Prostate gland (tissue), 2 donors: Measurements from ENCODE around the gene NUBPL. TPM values are rescaled to one million over a fixed set of nuclear protein-coding genes. Genes with fewer than 3 reads are reported as not detected.

ENCODE experiments used
- DNase-seq: peaks from one replicate; pipeline ENCODE4 v3.0.0-alpha.2; 2019; ENCODE audit warnings: low spot score
- H3K27ac ChIP-seq, 2 donors: fragments of 200-600 bp; sonication (generic); 2 replicates each; pipeline ENCODE4 v1.5.1; 2017 to 2019
- H3K27me3 ChIP-seq: fragments of 200-600 bp; sonication (generic); replicated peaks from 2 replicates; pipeline ENCODE4 v1.5.1; 2019; ENCODE audit not compliant: insufficient read depth
- H3K36me3 ChIP-seq, 2 donors: fragments of 200-600 bp; sonication (generic); 1 replicate in 1 of 2; 2 replicates in 1 of 2; pipeline versions ENCODE4 v1.5.1 to v1.8.1; 2017 to 2019
- H3K4me1 ChIP-seq: fragments of 200-600 bp; sonication (generic); replicated peaks from 2 replicates; pipeline ENCODE4 v1.5.1; 2019
- H3K4me3 ChIP-seq, 2 donors: fragments of 200-600 bp; sonication (generic); 2 replicates each; pipeline ENCODE4 v1.5.1; 2017 to 2019
- H3K9me3 ChIP-seq: fragments of 200-600 bp; sonication (generic); 2 replicates; pipeline ENCODE4 v1.5.1; 2017
- POLR2A ChIP-seq: fragments of 450-650 bp; IDR thresholded peaks from one replicate; pipeline ENCODE4 v1.6.1; 2016; ENCODE audit warnings: antibody characterized with exemption, mild to moderate bottlenecking
- POLR2AphosphoS5 ChIP-seq: sonication (generic); formaldehyde crosslinking; IDR thresholded peaks from one replicate; pipeline ENCODE4 v1.6.1; 2017; ENCODE audit warnings: antibody characterized with exemption
- whole genome bisulfite sequencing: methylation state at CpG from one replicate; pipeline ENCODE4 v1.1.5; 2018; 5-methylcytosine and 5-hydroxymethylcytosine counted together
- intact Hi-C: fragments of 100-400 bp; cut with DNase I; formaldehyde crosslinking; loops from one replicate; pipeline ENCODE4 v1.14.2; 2022
- total RNA-seq, 2 donors: library from RNA; depleted of rRNA; stranded (reverse); fragments of >200 nt; gene quantifications; one replicate each; pipeline ENCODE4 v1.1.0, GENCODE V29; 2016
- TF ChIP-seq, protein P1 (sequence below), 4 experiments: fragments of 200-600 bp in 2 of 4; fragments of 450-650 bp in 2 of 4; sonication (generic) in 2 of 4; IDR thresholded peaks; 1 replicate in 3 of 4; 2 replicates in 1 of 4; pipeline ENCODE4 v1.5.1; 2016 to 2019; ENCODE audit warnings: antibody characterized with exemption in 4 of 4, mild to moderate bottlenecking in 2 of 4, moderate library complexity in 2 of 4

Gene NUBPL
- total RNA-seq, 2 donors from 2014 or later, result 6.5 to 12.1 TPM

DNA sequence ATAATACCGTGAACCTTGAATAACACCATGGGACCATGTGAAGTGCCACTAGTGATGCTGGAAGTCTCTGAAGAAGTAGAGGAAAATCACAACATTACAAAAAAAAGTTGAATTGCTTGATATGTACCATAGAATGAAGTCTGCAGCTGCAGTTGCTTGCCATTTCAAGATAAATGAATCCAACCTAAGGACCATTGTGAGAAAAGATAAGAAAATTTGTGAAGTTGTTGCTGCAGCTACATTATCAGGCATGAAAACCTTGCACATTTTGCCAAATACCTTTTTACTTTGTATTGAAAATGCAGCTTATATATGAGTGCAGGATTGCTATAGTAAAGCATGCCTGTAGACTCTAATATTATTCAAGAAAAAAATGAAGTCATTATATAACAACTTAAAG, 126.5 kb downstream of the NUBPL start:
- H3K4me3 ChIP-seq, result no peak overlapping the region
- no peaks in the 10 kb centered on the region for H3K36me3 ChIP-seq
- intact Hi-C loops, result no loop called here
- WGBS, result 96% methylated on average over 1 of the region's 1 CpG
- TF ChIP-seq, protein P1, sequence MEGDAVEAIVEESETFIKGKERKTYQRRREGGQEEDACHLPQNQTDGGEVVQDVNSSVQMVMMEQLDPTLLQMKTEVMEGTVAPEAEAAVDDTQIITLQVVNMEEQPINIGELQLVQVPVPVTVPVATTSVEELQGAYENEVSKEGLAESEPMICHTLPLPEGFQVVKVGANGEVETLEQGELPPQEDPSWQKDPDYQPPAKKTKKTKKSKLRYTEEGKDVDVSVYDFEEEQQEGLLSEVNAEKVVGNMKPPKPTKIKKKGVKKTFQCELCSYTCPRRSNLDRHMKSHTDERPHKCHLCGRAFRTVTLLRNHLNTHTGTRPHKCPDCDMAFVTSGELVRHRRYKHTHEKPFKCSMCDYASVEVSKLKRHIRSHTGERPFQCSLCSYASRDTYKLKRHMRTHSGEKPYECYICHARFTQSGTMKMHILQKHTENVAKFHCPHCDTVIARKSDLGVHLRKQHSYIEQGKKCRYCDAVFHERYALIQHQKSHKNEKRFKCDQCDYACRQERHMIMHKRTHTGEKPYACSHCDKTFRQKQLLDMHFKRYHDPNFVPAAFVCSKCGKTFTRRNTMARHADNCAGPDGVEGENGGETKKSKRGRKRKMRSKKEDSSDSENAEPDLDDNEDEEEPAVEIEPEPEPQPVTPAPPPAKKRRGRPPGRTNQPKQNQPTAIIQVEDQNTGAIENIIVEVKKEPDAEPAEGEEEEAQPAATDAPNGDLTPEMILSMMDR (IDR thresholded peaks at IDR 0.05), result no peak
- TF ChIP-seq POLR2A, result no peak
- TF ChIP-seq POLR2AphosphoS5, result no peak
- no peaks in the 10 kb centered on the region for H3K27me3 ChIP-seq
- H3K9me3 ChIP-seq, result no peaks in the 10 kb centered on the region
- no peaks in the 10 kb centered on the region for H3K4me1 ChIP-seq
- no peak overlapping the region for H3K27ac ChIP-seq
- no peak for DNase-seq

DNA sequence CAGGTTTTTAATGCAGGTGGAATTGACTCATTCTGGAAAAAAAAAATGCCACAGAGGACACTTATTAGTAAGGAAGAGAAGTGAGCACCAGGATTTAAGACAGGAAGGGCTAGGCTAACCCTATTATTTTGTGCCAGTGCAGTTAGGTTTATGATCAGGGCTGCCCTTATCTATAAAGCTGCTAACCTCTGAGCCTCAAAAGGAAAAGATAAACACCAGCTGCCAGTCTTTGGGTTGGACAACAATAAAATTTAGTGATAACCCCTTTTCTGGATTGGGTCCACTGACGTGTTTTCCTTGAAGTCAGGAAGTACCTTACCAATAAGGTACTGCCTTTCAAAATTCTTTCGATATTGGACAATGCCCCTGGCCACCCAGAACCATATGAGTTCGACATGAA, 128.9 kb downstream of the NUBPL start:
- Histone ChIP-seq H3K27ac (no peak overlapping the region), H3K36me3 (no peaks in the 10 kb centered on the region), H3K27me3 (no peaks in the 10 kb centered on the region), H3K4me3 (no peak overlapping the region), H3K9me3 (no peaks in the 10 kb centered on the region), H3K4me1 (no peaks in the 10 kb centered on the region)
- 67% methylated on average over 3 of the region's 3 CpGs for WGBS
- DNase-seq, result no peak
- intact Hi-C loops, result no loop called here
- TF ChIP-seq, protein P1 (IDR thresholded peaks at IDR 0.05), result no peak
- no peak for TF ChIP-seq POLR2AphosphoS5
- TF ChIP-seq POLR2A, result no peak

DNA sequence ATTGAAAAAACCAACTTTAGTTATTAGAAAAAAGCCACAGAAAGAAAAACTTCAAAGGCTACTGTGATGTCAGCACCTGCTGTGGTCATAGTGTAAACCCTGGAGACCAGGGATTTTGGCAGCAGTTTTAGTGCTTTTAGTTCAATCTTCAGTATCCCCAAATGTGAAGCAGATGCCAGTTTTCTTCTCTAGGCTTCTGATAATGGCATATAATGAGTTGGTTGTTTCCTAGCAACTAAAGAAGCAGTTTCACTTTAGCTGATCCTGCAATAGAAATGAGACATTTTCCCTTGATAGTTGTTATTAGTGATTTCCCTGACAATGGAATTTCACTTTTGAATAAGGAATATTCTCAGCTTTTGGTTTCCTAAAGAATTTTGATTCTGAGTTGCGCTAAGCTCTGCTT, 131.2 kb downstream of the NUBPL start:
- no peak overlapping the region for H3K27ac ChIP-seq
- no peaks in the 10 kb centered on the region for H3K4me1 ChIP-seq
- no peaks in the 10 kb centered on the region for H3K36me3 ChIP-seq
- H3K9me3 ChIP-seq, result no peaks in the 10 kb centered on the region
- H3K27me3 ChIP-seq, result no peaks in the 10 kb centered on the region
- intact Hi-C loops, result no loop called here
- H3K4me3 ChIP-seq, result no peak overlapping the region
- no peak for DNase-seq
- 98% methylated on average over 1 of the region's 1 CpG for WGBS
- TF ChIP-seq POLR2AphosphoS5 (no peak), POLR2A (no peak)
- TF ChIP-seq, protein P1 (IDR thresholded peaks at IDR 0.05), result no peak

DNA sequence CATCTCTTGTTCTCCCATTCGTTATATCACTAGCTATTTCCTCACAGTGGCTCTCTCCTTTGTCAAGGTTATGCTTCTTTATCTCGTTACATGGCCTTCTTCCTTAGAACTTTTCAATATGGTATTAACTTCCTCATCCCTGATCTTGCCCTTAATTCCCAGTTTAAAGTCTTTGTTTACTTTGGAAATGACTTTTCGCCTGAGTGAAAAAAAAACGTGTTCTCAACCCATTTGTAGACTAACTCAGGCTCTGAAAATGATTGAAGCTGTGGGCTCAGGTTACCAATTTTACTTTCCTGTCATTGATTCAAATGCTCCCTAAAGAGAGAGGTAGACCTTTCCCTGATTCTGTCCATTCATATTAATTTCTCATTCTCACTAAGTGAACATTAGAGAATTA, 135.2 kb downstream of the NUBPL start:
- no peaks in the 10 kb centered on the region for H3K9me3 ChIP-seq
- H3K4me1 ChIP-seq, result no peaks in the 10 kb centered on the region
- intact Hi-C loops, result no loop called here
- no peak overlapping the region for H3K27ac ChIP-seq
- H3K36me3 ChIP-seq, result no peaks in the 10 kb centered on the region
- TF ChIP-seq POLR2AphosphoS5 (no peak), POLR2A (no peak)
- TF ChIP-seq, protein P1 (IDR thresholded peaks at IDR 0.05), result no peak
- DNase-seq, result no peak
- H3K4me3 ChIP-seq, result no peak overlapping the region
- H3K27me3 ChIP-seq, result no peaks in the 10 kb centered on the region
- WGBS, result 64% methylated on average over 4 of the region's 4 CpGs

DNA sequence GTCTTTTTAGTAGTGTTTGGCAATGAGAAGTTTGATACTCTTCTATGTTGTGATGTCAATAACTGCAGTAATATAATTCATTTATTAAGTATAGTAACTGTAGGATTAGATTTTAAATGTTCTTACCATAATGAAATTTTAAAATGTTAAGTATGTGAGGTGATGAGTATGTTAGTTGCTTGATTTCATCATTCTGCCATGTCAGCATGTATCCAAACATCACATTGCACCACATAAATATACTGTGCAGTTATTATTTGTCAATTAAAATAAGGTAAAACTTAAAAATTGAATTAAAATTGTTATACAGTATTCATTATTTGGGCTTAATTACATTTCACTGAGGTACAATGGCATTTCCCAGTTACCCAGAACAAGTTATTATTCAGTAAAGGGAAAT, 138.6 kb downstream of the NUBPL start:
- TF ChIP-seq POLR2A (no peak), POLR2AphosphoS5 (no peak)
- TF ChIP-seq, protein P1 (IDR thresholded peaks at IDR 0.05), result no peak
- no peaks in the 10 kb centered on the region for H3K36me3 ChIP-seq
- no peak overlapping the region for H3K4me3 ChIP-seq
- H3K27me3 ChIP-seq, result no peaks in the 10 kb centered on the region
- no peak overlapping the region for H3K27ac ChIP-seq
- intact Hi-C loops, result no loop called here
- no peak for DNase-seq
- H3K9me3 ChIP-seq, result no peaks in the 10 kb centered on the region
- H3K4me1 ChIP-seq, result no peaks in the 10 kb centered on the region
